Astrocyte (in vitro differentiated cells and primary cell): ENCODE results near the gene ARFRP1.

Experiments used
- EZH2 ChIP-seq: IDR thresholded peaks from 2 replicates; pipeline ENCODE4 v1.6.1; 2012; ENCODE audit warnings: mild to moderate bottlenecking, low read length, inconsistent platforms; ENCODE audit not compliant: insufficient read depth
- TF ChIP-seq, protein P1 (sequence below): IDR thresholded peaks from 2 replicates; pipeline ENCODE4 v1.5.1; 2011; ENCODE audit warnings: low read depth, mild to moderate bottlenecking, inconsistent platforms, low read length, moderate library complexity; ENCODE audit not compliant: insufficient read depth

DNA sequence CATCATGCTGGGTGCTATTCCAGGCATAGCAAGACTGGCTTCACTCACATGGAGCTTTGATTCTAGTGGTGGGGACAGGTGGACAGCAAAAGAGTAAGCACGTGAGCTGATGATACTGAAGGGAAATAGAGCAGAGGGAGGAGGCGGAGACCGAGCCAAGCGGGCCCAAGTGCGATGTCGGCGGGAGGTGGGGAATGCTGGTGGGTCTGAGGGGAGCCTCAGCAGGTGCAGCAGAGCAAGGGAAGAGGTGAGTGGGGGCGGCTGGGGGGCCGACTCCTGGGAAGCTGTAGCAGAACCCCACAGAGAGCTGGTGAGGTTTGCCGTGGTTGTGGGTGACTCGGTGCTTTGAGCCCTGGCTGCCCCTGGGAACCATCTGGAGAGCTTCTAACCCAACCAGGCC lies 39.4 kb downstream of the ARFRP1 start:
- TF ChIP-seq, protein P1, sequence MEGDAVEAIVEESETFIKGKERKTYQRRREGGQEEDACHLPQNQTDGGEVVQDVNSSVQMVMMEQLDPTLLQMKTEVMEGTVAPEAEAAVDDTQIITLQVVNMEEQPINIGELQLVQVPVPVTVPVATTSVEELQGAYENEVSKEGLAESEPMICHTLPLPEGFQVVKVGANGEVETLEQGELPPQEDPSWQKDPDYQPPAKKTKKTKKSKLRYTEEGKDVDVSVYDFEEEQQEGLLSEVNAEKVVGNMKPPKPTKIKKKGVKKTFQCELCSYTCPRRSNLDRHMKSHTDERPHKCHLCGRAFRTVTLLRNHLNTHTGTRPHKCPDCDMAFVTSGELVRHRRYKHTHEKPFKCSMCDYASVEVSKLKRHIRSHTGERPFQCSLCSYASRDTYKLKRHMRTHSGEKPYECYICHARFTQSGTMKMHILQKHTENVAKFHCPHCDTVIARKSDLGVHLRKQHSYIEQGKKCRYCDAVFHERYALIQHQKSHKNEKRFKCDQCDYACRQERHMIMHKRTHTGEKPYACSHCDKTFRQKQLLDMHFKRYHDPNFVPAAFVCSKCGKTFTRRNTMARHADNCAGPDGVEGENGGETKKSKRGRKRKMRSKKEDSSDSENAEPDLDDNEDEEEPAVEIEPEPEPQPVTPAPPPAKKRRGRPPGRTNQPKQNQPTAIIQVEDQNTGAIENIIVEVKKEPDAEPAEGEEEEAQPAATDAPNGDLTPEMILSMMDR: no peak
- no peak for TF ChIP-seq EZH2
